ENCODE results near the gene ZNF618. TPM values are rescaled to one million over a fixed set of nuclear protein-coding genes. Genes with fewer than 3 reads are reported as not detected.
A peak's percentile ranks its signal among the peaks of the same experiment; 100 is the strongest.

Gene ZNF618
- total and polyA plus RNA-seq, 4 donors, result 4.9 to 17.3 (median 11.4) TPM

DNA sequence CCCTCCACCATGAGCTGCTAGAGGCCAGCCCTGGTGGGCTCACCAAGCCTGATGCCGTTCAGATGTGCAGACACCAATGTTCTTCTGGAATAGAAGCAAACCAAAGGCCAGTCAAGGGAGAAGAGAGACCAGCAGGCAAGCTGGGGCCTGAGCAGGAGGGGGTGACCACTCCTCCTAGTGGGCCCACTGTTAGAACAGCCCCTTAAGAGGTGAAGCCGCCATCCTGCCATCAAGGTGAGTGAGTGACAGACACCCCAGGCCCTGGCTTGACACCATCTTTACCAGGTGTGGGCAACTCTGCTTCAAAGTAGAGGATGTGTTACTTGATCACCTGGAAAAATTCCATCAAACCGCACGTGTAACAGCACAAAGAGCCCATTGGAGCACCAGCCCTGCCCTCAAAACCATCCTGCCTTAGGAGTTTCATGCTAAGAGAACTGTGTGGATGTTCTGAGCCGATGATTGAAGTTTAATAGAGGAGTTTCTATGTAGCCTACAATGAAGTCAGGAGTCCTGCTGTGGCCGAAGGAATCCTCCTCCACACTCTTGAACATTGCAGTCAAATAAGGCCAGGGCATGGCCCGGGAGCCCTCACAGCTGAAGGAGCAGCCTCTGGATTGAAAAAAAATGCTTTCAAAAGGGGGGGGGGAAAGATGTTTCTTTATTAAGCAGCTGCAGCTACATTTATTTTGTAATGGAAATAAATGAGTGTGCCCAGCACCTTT is 181.2 kb downstream of the ZNF618 start:
- no peaks in the 10 kb centered on the region for H3K36me3 ChIP-seq (ENCODE audit: control insufficient read depth in 1 of 2, insufficient read depth in 2 of 2, low read length in 1 of 2)
- DNase-seq (peak in 1 of 2 donors; percentile 59), ATAC-seq (ENCODE audit: low FRiP score) (no peak)
- H3K4me3 ChIP-seq (ENCODE audit: low read length in 2 of 2), result no peak overlapping the region
- intact Hi-C loops (cut with DNase I), result no loop called here
- peaks cover 0 to 3% of the 10 kb centered on the region in 2 donors for H3K4me1 ChIP-seq (ENCODE audit: control insufficient read depth in 1 of 2, insufficient read depth in 2 of 2, low read length in 2 of 2)
- no peaks in the 10 kb centered on the region for H3K27me3 ChIP-seq (ENCODE audit: control insufficient read depth in 1 of 2, insufficient read depth in 2 of 2, low read length in 1 of 2)
- 79 to 89% methylated on average over 7 of the region's 7 CpGs for WGBS, 2 donors
- no peak overlapping the region for H3K27ac ChIP-seq (ENCODE audit: low read depth in 1 of 2, low read length in 2 of 2)
- H3K9me3 ChIP-seq (ENCODE audit: control insufficient read depth, low read length), result no peaks in the 10 kb centered on the region

GRCh38 chr9:114058688-114059046 is 182.6 kb downstream of the ZNF618 start:
- H3K36me3 ChIP-seq (ENCODE audit: control insufficient read depth in 1 of 2, insufficient read depth in 2 of 2, low read length in 1 of 2), result no peaks in the 10 kb centered on the region
- WGBS, 2 donors, result 77 to 85% methylated on average over 4 of the region's 4 CpGs
- no peaks in the 10 kb centered on the region for H3K9me3 ChIP-seq (ENCODE audit: control insufficient read depth, low read length)
- peak in 1 of 2 donors; percentile 63 for DNase-seq
- peaks cover 0 to 3% of the 10 kb centered on the region in 2 donors for H3K4me1 ChIP-seq (ENCODE audit: control insufficient read depth in 1 of 2, insufficient read depth in 2 of 2, low read length in 2 of 2)
- ATAC-seq (ENCODE audit: low FRiP score), result no peak
- H3K4me3 ChIP-seq (ENCODE audit: low read length in 2 of 2), result no peak overlapping the region
- peak overlapping the region; percentile 47 to 58 for H3K27ac ChIP-seq (ENCODE audit: low read depth in 1 of 2, low read length in 2 of 2)
- intact Hi-C loops (cut with DNase I), result no loop called here
- no peaks in the 10 kb centered on the region for H3K27me3 ChIP-seq (ENCODE audit: control insufficient read depth in 1 of 2, insufficient read depth in 2 of 2, low read length in 1 of 2)

DNA sequence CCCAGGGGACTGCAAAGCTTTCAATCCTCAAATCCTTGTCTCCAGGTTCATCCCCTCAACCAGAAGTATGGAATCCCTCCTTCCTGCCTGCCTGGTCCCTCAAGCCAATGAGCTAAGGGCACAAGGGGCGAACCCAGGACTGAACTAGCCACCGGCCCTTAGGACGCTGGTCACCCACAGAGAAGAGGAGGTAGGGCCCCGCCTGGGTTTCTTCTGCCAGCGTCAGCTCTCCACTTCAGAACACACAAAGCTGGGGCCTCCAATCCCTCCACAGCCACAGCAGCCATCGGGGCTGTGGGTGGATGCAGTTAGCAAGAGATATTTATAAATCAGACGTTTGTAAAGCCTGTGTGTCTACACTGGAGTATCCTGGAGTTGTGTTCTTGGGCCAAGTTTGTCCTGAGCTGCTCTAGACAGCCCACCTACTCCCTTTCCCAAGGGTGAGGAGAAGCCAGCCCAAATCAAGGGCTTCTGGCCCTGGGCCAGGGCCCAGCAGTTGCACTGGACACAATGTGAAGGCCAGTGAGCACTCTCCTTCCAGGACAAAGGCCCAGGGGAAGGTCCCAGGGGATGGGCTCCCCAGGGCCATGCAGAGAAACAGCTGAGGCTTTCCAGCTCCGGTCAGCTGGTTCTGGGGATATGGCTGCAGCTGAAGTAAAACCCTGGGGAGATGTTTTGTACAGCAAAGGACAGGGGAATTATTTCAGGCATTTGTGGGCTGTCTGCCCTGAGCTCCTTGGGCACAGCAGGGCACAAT is 183.1 kb downstream of the ZNF618 start:
- Histone ChIP-seq H3K36me3 (ENCODE audit: control insufficient read depth in 1 of 2, insufficient read depth in 2 of 2, low read length in 1 of 2) (no peaks in the 10 kb centered on the region), H3K4me1 (ENCODE audit: control insufficient read depth in 1 of 2, insufficient read depth in 2 of 2, low read length in 2 of 2) (peaks cover 0 to 3% of the 10 kb centered on the region in 2 donors), H3K9me3 (ENCODE audit: control insufficient read depth, low read length) (no peaks in the 10 kb centered on the region), H3K27me3 (ENCODE audit: control insufficient read depth in 1 of 2, insufficient read depth in 2 of 2, low read length in 1 of 2) (no peaks in the 10 kb centered on the region), H3K4me3 (ENCODE audit: low read length in 2 of 2) (no peak overlapping the region), H3K27ac (ENCODE audit: low read depth in 1 of 2, low read length in 2 of 2) (peak overlapping the region; percentile 47 to 58)
- ATAC-seq (ENCODE audit: low FRiP score) (peak; percentile 69), DNase-seq (peak; percentile 74 to 82)
- 4 to 20% methylated on average over 8 of the region's 8 CpGs for WGBS, 2 donors
- intact Hi-C loops (cut with DNase I), result no loop called here

GRCh38 chr9:114060070-114060469 is 184.0 kb downstream of the ZNF618 start:
- no peaks in the 10 kb centered on the region for H3K9me3 ChIP-seq (ENCODE audit: control insufficient read depth, low read length)
- no peaks in the 10 kb centered on the region for H3K36me3 ChIP-seq (ENCODE audit: control insufficient read depth in 1 of 2, insufficient read depth in 2 of 2, low read length in 1 of 2)
- intact Hi-C loops (cut with DNase I), result no loop called here
- no peaks in the 10 kb centered on the region for H3K27me3 ChIP-seq (ENCODE audit: control insufficient read depth in 1 of 2, insufficient read depth in 2 of 2, low read length in 1 of 2)
- WGBS, 2 donors, result 86 to 92% methylated on average over 8 of the region's 8 CpGs
- ATAC-seq (ENCODE audit: low FRiP score) (no peak), DNase-seq (peak in 1 of 2 donors; percentile 43)
- peaks cover 0 to 3% of the 10 kb centered on the region in 2 donors for H3K4me1 ChIP-seq (ENCODE audit: control insufficient read depth in 1 of 2, insufficient read depth in 2 of 2, low read length in 2 of 2)
- H3K4me3 ChIP-seq (ENCODE audit: low read length in 2 of 2), result no peak overlapping the region
- H3K27ac ChIP-seq (ENCODE audit: low read depth in 1 of 2, low read length in 2 of 2), result peak overlapping the region in 1 of 2 donors; percentile 58

GRCh38 chr9:114060711-114061110 is 184.6 kb downstream of the ZNF618 start:
- DNase-seq (peak in 1 of 2 donors; percentile 67), ATAC-seq (ENCODE audit: low FRiP score) (no peak)
- H3K27me3 ChIP-seq (ENCODE audit: control insufficient read depth in 1 of 2, insufficient read depth in 2 of 2, low read length in 1 of 2), result no peaks in the 10 kb centered on the region
- peaks cover 0 to 3% of the 10 kb centered on the region in 2 donors for H3K4me1 ChIP-seq (ENCODE audit: control insufficient read depth in 1 of 2, insufficient read depth in 2 of 2, low read length in 2 of 2)
- no peak overlapping the region for H3K27ac ChIP-seq (ENCODE audit: low read depth in 1 of 2, low read length in 2 of 2)
- no peaks in the 10 kb centered on the region for H3K9me3 ChIP-seq (ENCODE audit: control insufficient read depth, low read length)
- WGBS, 2 donors, result 88 to 94% methylated on average over 9 of the region's 9 CpGs
- no peak overlapping the region for H3K4me3 ChIP-seq (ENCODE audit: low read length in 2 of 2)
- intact Hi-C loops (cut with DNase I), result no loop called here
- H3K36me3 ChIP-seq (ENCODE audit: control insufficient read depth in 1 of 2, insufficient read depth in 2 of 2, low read length in 1 of 2), result no peaks in the 10 kb centered on the region

DNA sequence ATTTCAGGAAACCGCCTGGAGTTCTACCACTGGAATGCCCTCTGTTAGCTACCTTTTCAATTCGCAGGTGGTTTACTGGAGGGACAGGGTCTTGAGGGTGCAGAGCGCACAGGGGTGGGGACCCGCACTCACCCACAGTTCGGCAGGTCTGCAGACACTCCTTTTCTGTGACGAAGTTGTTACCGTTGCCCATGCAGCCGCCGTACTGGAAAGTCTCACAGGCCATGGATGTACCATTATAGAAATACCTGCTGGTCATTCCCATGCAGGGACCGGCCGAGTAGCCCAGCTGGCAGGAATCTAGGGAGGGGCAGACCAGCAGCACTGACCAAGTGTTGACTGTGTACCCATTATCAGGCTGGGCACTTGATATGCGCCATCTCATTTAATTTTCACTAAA is 185.2 kb downstream of the ZNF618 start:
- peak in 1 of 2 donors; percentile 51 for DNase-seq
- WGBS, 2 donors, result 97% methylated on average over 12 of the region's 12 CpGs
- ATAC-seq (ENCODE audit: low FRiP score), result no peak

DNA sequence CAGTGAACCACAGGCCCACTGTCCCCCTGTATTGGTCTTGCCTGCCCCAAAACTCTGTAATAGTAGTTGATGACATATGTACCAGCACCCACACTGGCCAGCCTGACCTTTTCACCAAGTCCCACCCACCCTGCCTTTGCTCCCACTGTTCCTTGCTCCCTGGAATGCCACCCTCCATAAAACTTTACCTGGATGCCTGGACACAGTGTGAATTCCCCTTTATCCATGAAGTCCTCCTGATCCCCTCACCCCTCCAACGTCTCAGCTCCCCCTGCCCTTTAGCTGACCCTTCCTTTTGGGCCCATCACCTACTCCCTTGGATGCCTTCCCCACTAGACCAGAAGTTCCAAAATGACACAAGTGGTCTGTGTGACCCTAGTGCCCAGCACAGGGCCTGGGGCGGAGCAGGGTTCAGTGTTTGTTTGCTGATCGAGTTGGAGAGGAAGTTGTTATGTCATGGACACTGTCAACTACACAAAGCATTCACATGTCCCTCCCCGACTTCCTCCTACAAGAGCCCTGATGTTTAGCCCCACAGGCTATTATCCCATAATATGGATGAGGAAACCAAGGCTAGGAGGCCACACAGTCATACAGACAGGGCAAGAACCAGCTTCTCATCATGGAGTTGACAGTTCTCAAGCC is 185.8 kb downstream of the ZNF618 start:
- Histone ChIP-seq H3K27me3 (ENCODE audit: control insufficient read depth in 1 of 2, insufficient read depth in 2 of 2, low read length in 1 of 2) (no peaks in the 10 kb centered on the region), H3K27ac (ENCODE audit: low read depth in 1 of 2, low read length in 2 of 2) (no peak overlapping the region), H3K36me3 (ENCODE audit: control insufficient read depth in 1 of 2, insufficient read depth in 2 of 2, low read length in 1 of 2) (no peaks in the 10 kb centered on the region), H3K4me3 (ENCODE audit: low read length in 2 of 2) (no peak overlapping the region), H3K4me1 (ENCODE audit: control insufficient read depth in 1 of 2, insufficient read depth in 2 of 2, low read length in 2 of 2) (peaks cover 0 to 3% of the 10 kb centered on the region in 2 donors), H3K9me3 (ENCODE audit: control insufficient read depth, low read length) (no peaks in the 10 kb centered on the region)
- intact Hi-C loops (cut with DNase I), result no loop called here
- no peak for ATAC-seq (ENCODE audit: low FRiP score)
- WGBS, 2 donors, result 89 to 92% methylated on average over 4 of the region's 4 CpGs
- peak in 1 of 2 donors; percentile 32 for DNase-seq

More for the DNA sequence above, 185.2 kb downstream of the ZNF618 start:
- Histone ChIP-seq H3K9me3 (ENCODE audit: control insufficient read depth, low read length) (no peaks in the 10 kb centered on the region), H3K36me3 (ENCODE audit: control insufficient read depth in 1 of 2, insufficient read depth in 2 of 2, low read length in 1 of 2) (no peaks in the 10 kb centered on the region), H3K4me3 (ENCODE audit: low read length in 2 of 2) (no peak overlapping the region), H3K27me3 (ENCODE audit: control insufficient read depth in 1 of 2, insufficient read depth in 2 of 2, low read length in 1 of 2) (no peaks in the 10 kb centered on the region), H3K27ac (ENCODE audit: low read depth in 1 of 2, low read length in 2 of 2) (no peak overlapping the region), H3K4me1 (ENCODE audit: control insufficient read depth in 1 of 2, insufficient read depth in 2 of 2, low read length in 2 of 2) (peaks cover 0 to 3% of the 10 kb centered on the region in 2 donors)
- intact Hi-C loops (cut with DNase I), result no loop called here

- H3K27me3 ChIP-seq (ENCODE audit: control insufficient read depth in 1 of 2, insufficient read depth in 2 of 2, low read length in 1 of 2), result no peaks in the 10 kb centered on the region
- ATAC-seq (ENCODE audit: low FRiP score), result no peak
- H3K4me3 ChIP-seq (ENCODE audit: low read length in 2 of 2), result no peak overlapping the region
- H3K4me1 ChIP-seq (ENCODE audit: control insufficient read depth in 1 of 2, insufficient read depth in 2 of 2, low read length in 2 of 2), result no peaks in the 10 kb centered on the region
- no peaks in the 10 kb centered on the region for H3K9me3 ChIP-seq (ENCODE audit: control insufficient read depth, low read length)
- no peak for DNase-seq
- no peaks in the 10 kb centered on the region for H3K36me3 ChIP-seq (ENCODE audit: control insufficient read depth in 1 of 2, insufficient read depth in 2 of 2, low read length in 1 of 2)
- 89 to 93% methylated on average over 8 of the region's 8 CpGs for WGBS, 2 donors
- no peak overlapping the region for H3K27ac ChIP-seq (ENCODE audit: low read depth in 1 of 2, low read length in 2 of 2)
- intact Hi-C loops (cut with DNase I), result no loop called here
These were observed 189.2 kb downstream of the ZNF618 start for GRCh38 chr9:114065304-114065703.

Data from aorta (tissue), 5 donors.